HG03159 (cell line): ENCODE results near the gene ASB14.
"Not testable (repeated sequence)": the region's sequence is repeated elsewhere in the genome, so short reads cannot be mapped to it uniquely, and the experiment has no call there.

ENCODE experiments used
- ATAC-seq: cut with Tn5 transposase; IDR thresholded peaks from one replicate; pipeline ENCODE4 v1.9.1; 2021; ENCODE audit warnings: mild to moderate bottlenecking, moderate library complexity; ENCODE audit not compliant: unreplicated experiment

ASB14 gene

GRCh38 chr3:57292159-57292896 is at the start of gene ASB14:
ASB14 (minus strand) TSS chr3:57292685; CDS start chr3:57292033, 652 bp downstream.
- no peak for ATAC-seq

- not testable (repeated sequence) for ATAC-seq
Measured at GRCh38 chr3:57339071-57339642, 46.7 kb upstream of the ASB14 start.

- ATAC-seq, result not testable (repeated sequence)
Measured at GRCh38 chr3:57338272-57339070, 46.0 kb upstream of the ASB14 start.

- ATAC-seq, result no peak
Measured at GRCh38 chr3:57335283-57335938, 42.9 kb upstream of the ASB14 start.

- ATAC-seq, result no peak
Measured at GRCh38 chr3:57331078-57331610, 38.7 kb upstream of the ASB14 start.

GRCh38 chr3:57326498-57326897 is 34.0 kb upstream of the ASB14 start:
- ATAC-seq, result not testable (repeated sequence)

- ATAC-seq, result no peak
Measured at GRCh38 chr3:57314204-57314603, 21.7 kb upstream of the ASB14 start.

- ATAC-seq, result no peak
Measured at GRCh38 chr3:57309769-57310360, 17.4 kb upstream of the ASB14 start.

- ATAC-seq, result not testable (repeated sequence)
Measured at GRCh38 chr3:57303520-57303919, 11.0 kb upstream of the ASB14 start.

GRCh38 chr3:57298041-57298440 is 5.6 kb upstream of the ASB14 start:
- no peak for ATAC-seq

GRCh38 chr3:57292897-57293526 is 527 bp upstream of the ASB14 start:
- no peak for ATAC-seq

- no peak for ATAC-seq
Measured at GRCh38 chr3:57288403-57288802, 4.1 kb downstream of the ASB14 start.

GRCh38 chr3:57287205-57287604 is 5.3 kb downstream of the ASB14 start:
- no peak for ATAC-seq

GRCh38 chr3:57283334-57283733 is 9.2 kb downstream of the ASB14 start:
- ATAC-seq, result no peak

- no peak for ATAC-seq
Measured at GRCh38 chr3:57281715-57282114, 10.8 kb downstream of the ASB14 start.

GRCh38 chr3:57279685-57280084 is 12.8 kb downstream of the ASB14 start:
- no peak for ATAC-seq

- ATAC-seq, result no peak
Measured at GRCh38 chr3:57278237-57278636, 14.2 kb downstream of the ASB14 start.

- no peak for ATAC-seq
Measured at GRCh38 chr3:57275393-57275792, 17.1 kb downstream of the ASB14 start.

- no peak for ATAC-seq
Measured at GRCh38 chr3:57274845-57275244, 17.6 kb downstream of the ASB14 start.

GRCh38 chr3:57268416-57268815 is 24.1 kb downstream of the ASB14 start:
- ATAC-seq, result no peak
